Measurements from ENCODE around the gene FAM53B. TPM values are rescaled to one million over a fixed set of nuclear protein-coding genes. Genes with fewer than 3 reads are reported as not detected.
A peak's percentile ranks its signal among the peaks of the same experiment; 100 is the strongest.

Gene FAM53B
- total RNA-seq, 1 donor, result 12.7 TPM

- DNase-seq (ENCODE audit: insufficient read length, low spot score, missing footprints), result peak; percentile 37
- TF ChIP-seq CTCF (IDR thresholded peaks at IDR 0.05; ENCODE audit: extremely low read depth, low read depth, low read length), result no peak
- Histone ChIP-seq H3K36me3 (ENCODE audit: insufficient read depth, low read length) (no peaks in the 10 kb centered on the region), H3K9me3 (ENCODE audit: low read depth, low read length) (no peaks in the 10 kb centered on the region), H3K27ac (ENCODE audit: low read depth, low read length) (no peak overlapping the region), H3K79me2 (ENCODE audit: insufficient read depth, low read length) (no peaks in the 10 kb centered on the region), H2AFZ (ENCODE audit: low read length) (no peak overlapping the region), H3K4me1 (ENCODE audit: insufficient read depth, low read length) (no peaks in the 10 kb centered on the region), H3K4me2 (ENCODE audit: insufficient read depth, low read length) (no peak overlapping the region), H3K4me3 (ENCODE audit: insufficient read depth, low read length) (no peak overlapping the region), H3K27me3 (ENCODE audit: insufficient read depth, low read length) (no peaks in the 10 kb centered on the region), H4K20me1 (ENCODE audit: insufficient read depth, low read length) (no peaks in the 10 kb centered on the region)
Measured at GRCh38 chr10:124586142-124586541, 158.0 kb downstream of the FAM53B start.

GRCh38 chr10:124579011-124579399 is 165.2 kb downstream of the FAM53B start:
- no peaks in the 10 kb centered on the region for H3K79me2 ChIP-seq (ENCODE audit: insufficient read depth, low read length)
- H3K4me2 ChIP-seq (ENCODE audit: insufficient read depth, low read length), result no peak overlapping the region
- peaks cover 4% of the 10 kb centered on the region for H4K20me1 ChIP-seq (ENCODE audit: insufficient read depth, low read length)
- no peaks in the 10 kb centered on the region for H3K9me3 ChIP-seq (ENCODE audit: low read depth, low read length)
- H3K4me3 ChIP-seq (ENCODE audit: insufficient read depth, low read length), result no peak overlapping the region
- no peak overlapping the region for H3K27ac ChIP-seq (ENCODE audit: low read depth, low read length)
- no peak overlapping the region for H2AFZ ChIP-seq (ENCODE audit: low read length)
- no peak for TF ChIP-seq CTCF (IDR thresholded peaks at IDR 0.05; ENCODE audit: extremely low read depth, low read depth, low read length)
- no peaks in the 10 kb centered on the region for H3K36me3 ChIP-seq (ENCODE audit: insufficient read depth, low read length)
- no peaks in the 10 kb centered on the region for H3K27me3 ChIP-seq (ENCODE audit: insufficient read depth, low read length)
- H3K4me1 ChIP-seq (ENCODE audit: insufficient read depth, low read length), result peaks cover 4% of the 10 kb centered on the region
- peak; percentile 93 for DNase-seq (ENCODE audit: insufficient read length, low spot score, missing footprints)

- no peak overlapping the region for H3K4me3 ChIP-seq (ENCODE audit: insufficient read depth, low read length)
- TF ChIP-seq CTCF (IDR thresholded peaks at IDR 0.05; ENCODE audit: extremely low read depth, low read depth, low read length), result no peak
Measured at GRCh38 chr10:124578231-124579010, 165.8 kb downstream of the FAM53B start.

GRCh38 chr10:124577651-124578050 is 166.5 kb downstream of the FAM53B start:
- Histone ChIP-seq H3K27me3 (ENCODE audit: insufficient read depth, low read length) (no peaks in the 10 kb centered on the region), H3K4me3 (ENCODE audit: insufficient read depth, low read length) (no peak overlapping the region), H4K20me1 (ENCODE audit: insufficient read depth, low read length) (peaks cover 4% of the 10 kb centered on the region), H3K4me1 (ENCODE audit: insufficient read depth, low read length) (peaks cover 4% of the 10 kb centered on the region), H3K36me3 (ENCODE audit: insufficient read depth, low read length) (no peaks in the 10 kb centered on the region), H3K27ac (ENCODE audit: low read depth, low read length) (no peak overlapping the region), H3K79me2 (ENCODE audit: insufficient read depth, low read length) (no peaks in the 10 kb centered on the region), H3K9me3 (ENCODE audit: low read depth, low read length) (no peaks in the 10 kb centered on the region), H2AFZ (ENCODE audit: low read length) (no peak overlapping the region), H3K4me2 (ENCODE audit: insufficient read depth, low read length) (no peak overlapping the region)
- DNase-seq (ENCODE audit: insufficient read length, low spot score, missing footprints), result peak; percentile 38
- TF ChIP-seq CTCF (IDR thresholded peaks at IDR 0.05; ENCODE audit: extremely low read depth, low read depth, low read length), result no peak

More at GRCh38 chr10:124578231-124579010, 165.8 kb downstream of the FAM53B start:
- Histone ChIP-seq H3K36me3 (ENCODE audit: insufficient read depth, low read length) (no peaks in the 10 kb centered on the region), H3K27ac (ENCODE audit: low read depth, low read length) (no peak overlapping the region), H3K79me2 (ENCODE audit: insufficient read depth, low read length) (no peaks in the 10 kb centered on the region), H4K20me1 (ENCODE audit: insufficient read depth, low read length) (peaks cover 4% of the 10 kb centered on the region), H3K4me2 (ENCODE audit: insufficient read depth, low read length) (no peak overlapping the region), H2AFZ (ENCODE audit: low read length) (no peak overlapping the region), H3K9me3 (ENCODE audit: low read depth, low read length) (no peaks in the 10 kb centered on the region), H3K4me1 (ENCODE audit: insufficient read depth, low read length) (peaks cover 4% of the 10 kb centered on the region), H3K27me3 (ENCODE audit: insufficient read depth, low read length) (no peaks in the 10 kb centered on the region)
- DNase-seq (ENCODE audit: insufficient read length, low spot score, missing footprints), result peak; percentile 85
